ENCODE results near the gene C2orf68. TPM values are rescaled to one million over a fixed set of nuclear protein-coding genes. Genes with fewer than 3 reads are reported as not detected.

C2orf68 gene
- total and polyA plus RNA-seq, 2 of the 8 experiments (the other 6 are each of a cell fraction or from before 2014, with no cell fraction given), result 46.3 to 49.4 TPM

- 0 out of 2 replicates have a peak, but pooled peaks cover 2% of the 10 kb centered on the region for H3K79me1 ChIP-seq (ENCODE audit: low read depth, low read length)
- H4K8ac ChIP-seq (ENCODE audit: extremely low read depth, insufficient read depth, low read length), result peak overlapping the region; percentile 36; the same call in 1 of the 2 replicates
- H2BK120ac ChIP-seq (replicated peaks; ENCODE audit: low read depth, low read length), result no peak overlapping the region
- H3K9me3 ChIP-seq (ENCODE audit: insufficient read depth in 2 of 2, low read depth in 1 of 2, low read length in 1 of 2), result no peaks in the 10 kb centered on the region
- H4K91ac ChIP-seq (replicated peaks; ENCODE audit: insufficient read length, low read length), result no peak overlapping the region
- H4K20me1 ChIP-seq (replicated peaks in 1 of 2; ENCODE audit: control insufficient read depth in 1 of 2, insufficient read depth in 2 of 2, low read length in 2 of 2), result peaks cover 0 to 2% of the 10 kb centered on the region in 2 experiments
- peaks cover 13% of the 10 kb centered on the region for H3K23me2 ChIP-seq (ENCODE audit: low read depth, low read length)
- 88% methylated on average over 12 of the region's 12 CpGs; no CpG with 5 or more reads in 1 of the 2 experiments for WGBS, 2 experiments (ENCODE audit: extremely low coverage in 1 of 2, insufficient coverage in 1 of 2, insufficient read length in 1 of 2, insufficient replicate concordance in 2 of 2, low coverage in 1 of 2, low lambda C conversion rate in 2 of 2, missing lambda C conversion rate in 1 of 2)
- no peak overlapping the region for H3K14ac ChIP-seq (ENCODE audit: insufficient read length)
- H3K4me1 ChIP-seq (replicated peaks in 1 of 4; ENCODE audit: control insufficient read depth in 3 of 4, insufficient read depth in 4 of 4, low read length in 3 of 4), result peaks cover 0 to 11% (median 3%) of the 10 kb centered on the region in 4 experiments; a peak in 4 of 7 replicates
- no peaks in the 10 kb centered on the region for H3K36me3 ChIP-seq (ENCODE audit: control insufficient read depth in 2 of 4, insufficient read depth in 4 of 4, low read length in 3 of 4)
- H3K18ac ChIP-seq (ENCODE audit: extremely low read depth, low read length), result no peak overlapping the region
- POLR2A ChIA-PET (ENCODE audit: partially characterized antibody), result interaction anchor here (0.9 to 1.6 kb wide), 8 partner anchors 10 to 51 kb away, joined by 3 to 8 read pairs (median 4); partner anchors contain the start of genes C2orf68, TMEM150A and USP39
- DNase-seq (ENCODE audit: low read depth in 1 of 2, low spot score in 2 of 2) (no peak), FAIRE-seq (no peak)
- peaks cover 0 to 3% (median 0%) of the 10 kb centered on the region in 4 experiments; a peak in 2 of 7 replicates for H3K27me3 ChIP-seq (replicated peaks in 1 of 4; ENCODE audit: control insufficient read depth in 3 of 4, extremely low read depth in 1 of 4, insufficient read depth in 3 of 4, low read length in 3 of 4)
- H2BK5ac ChIP-seq (ENCODE audit: low read depth, low read length), result no peak overlapping the region; the same call in 1 of the 2 replicates
- H3K23ac ChIP-seq (ENCODE audit: insufficient read length), result no peak overlapping the region
- H2AK5ac ChIP-seq (ENCODE audit: low read depth, low read length), result 0 out of 2 replicates have a peak overlapping the region, but pooled peaks have one; percentile 13
- no peak overlapping the region for H3K4ac ChIP-seq (replicated peaks; ENCODE audit: insufficient read length, low read depth, low read length)
- H2AFZ ChIP-seq (ENCODE audit: low read length), result no peak overlapping the region
- H2BK15ac ChIP-seq (ENCODE audit: low read length), result no peak overlapping the region
- H2BK20ac ChIP-seq (ENCODE audit: low read length), result no peak overlapping the region
- CTCF ChIA-PET (ENCODE audit: partially characterized antibody), result interaction anchor here (1.1 to 1.9 kb wide), 3 partner anchors 9 to 53 kb away, joined by 4 to 7 read pairs (median 4); partner anchors contain the start of genes MAT2A and VAMP8
- peaks cover 0 to 10% of the 10 kb centered on the region in 2 experiments; a peak in 3 of 4 replicates for H3K79me2 ChIP-seq (ENCODE audit: control insufficient read depth in 1 of 2, insufficient read depth in 2 of 2, low read length in 2 of 2)
- no peak overlapping the region for H3K9ac ChIP-seq (replicated peaks in 1 of 4; ENCODE audit: extremely low read depth in 1 of 4, low read depth in 3 of 4, low read length in 3 of 4)
- no peak overlapping the region for H3K27ac ChIP-seq (ENCODE audit: low read depth, low read length)
- H3K56ac ChIP-seq (replicated peaks; ENCODE audit: insufficient read length, low read depth, low read length), result no peak overlapping the region
- H3K4me2 ChIP-seq (ENCODE audit: insufficient read depth in 1 of 2, low read depth in 2 of 2, low read length in 2 of 2), result no peak overlapping the region
- H3K4me3 ChIP-seq (ENCODE audit: extremely low read depth in 1 of 4, insufficient read depth in 2 of 4, low read depth in 3 of 4, low read length in 4 of 4), result no peak overlapping the region
- no peak overlapping the region for H2BK12ac ChIP-seq (ENCODE audit: low read depth, low read length)
- no peak overlapping the region for H4K5ac ChIP-seq (ENCODE audit: insufficient read length, low read depth, low read length)
- TF ChIP-seq SIRT6 (IDR thresholded peaks at IDR 0.05; ENCODE audit: low read length), result no peak
- TF ChIP-seq, protein P1, sequence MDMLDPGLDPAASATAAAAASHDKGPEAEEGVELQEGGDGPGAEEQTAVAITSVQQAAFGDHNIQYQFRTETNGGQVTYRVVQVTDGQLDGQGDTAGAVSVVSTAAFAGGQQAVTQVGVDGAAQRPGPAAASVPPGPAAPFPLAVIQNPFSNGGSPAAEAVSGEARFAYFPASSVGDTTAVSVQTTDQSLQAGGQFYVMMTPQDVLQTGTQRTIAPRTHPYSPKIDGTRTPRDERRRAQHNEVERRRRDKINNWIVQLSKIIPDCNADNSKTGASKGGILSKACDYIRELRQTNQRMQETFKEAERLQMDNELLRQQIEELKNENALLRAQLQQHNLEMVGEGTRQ (IDR thresholded peaks at IDR 0.05; ENCODE audit: low read length), result no peak
- no peak for TF ChIP-seq JUND (IDR thresholded peaks at IDR 0.05; ENCODE audit: low read length)
- TF ChIP-seq ASH2L (IDR thresholded peaks at IDR 0.05; ENCODE audit: low read length), result no peak
- no peak for TF ChIP-seq SIX5 (IDR thresholded peaks at IDR 0.05; ENCODE audit: low read depth, low read length)
- no peak for TF ChIP-seq CHD1 (IDR thresholded peaks at IDR 0.05; ENCODE audit: low read depth, low read length)
- no peak for TF ChIP-seq SAP30 (IDR thresholded peaks at IDR 0.05; ENCODE audit: insufficient read depth, insufficient replicate concordance, low read length)
- no peak for TF ChIP-seq CBX5 (IDR thresholded peaks at IDR 0.05; ENCODE audit: low read depth, low read length)
- no peak for TF ChIP-seq SUZ12 (IDR thresholded peaks at IDR 0.05; ENCODE audit: low read length)
- no peak for TF ChIP-seq ATF2 (IDR thresholded peaks at IDR 0.05; ENCODE audit: low read length)
- TF ChIP-seq HDAC6 (IDR thresholded peaks at IDR 0.05; ENCODE audit: low read depth, low read length), result no peak
Observed at GRCh38 chr2:85591563-85591962, 20.3 kb downstream of the C2orf68 start.
